Esophagus muscularis mucosa (tissue), 4 donors: Measurements from ENCODE around the gene DOCK2.

ENCODE experiments used
- EP300 ChIP-seq: sonication (generic); formaldehyde crosslinking; IDR thresholded peaks from one replicate; pipeline ENCODE4 v1.6.1; 2017; ENCODE audit warnings: antibody characterized with exemption
- POLR2AphosphoS5 ChIP-seq, 2 donors: sonication (generic); formaldehyde crosslinking; IDR thresholded peaks; one replicate each; pipeline ENCODE4 v1.6.1; 2017; ENCODE audit warnings: antibody characterized with exemption in 2 of 2
- TF ChIP-seq, protein P1 (sequence below), 3 experiments: fragments of 200-600 bp in 2 of 3; fragments of 450-650 bp in 1 of 3; sonication (generic) in 2 of 3; IDR thresholded peaks; one replicate each; pipeline ENCODE4 v1.5.1; 2017 to 2019; ENCODE audit warnings: antibody characterized with exemption in 3 of 3, mild to moderate bottlenecking in 2 of 3, moderate library complexity in 1 of 3

DNA sequence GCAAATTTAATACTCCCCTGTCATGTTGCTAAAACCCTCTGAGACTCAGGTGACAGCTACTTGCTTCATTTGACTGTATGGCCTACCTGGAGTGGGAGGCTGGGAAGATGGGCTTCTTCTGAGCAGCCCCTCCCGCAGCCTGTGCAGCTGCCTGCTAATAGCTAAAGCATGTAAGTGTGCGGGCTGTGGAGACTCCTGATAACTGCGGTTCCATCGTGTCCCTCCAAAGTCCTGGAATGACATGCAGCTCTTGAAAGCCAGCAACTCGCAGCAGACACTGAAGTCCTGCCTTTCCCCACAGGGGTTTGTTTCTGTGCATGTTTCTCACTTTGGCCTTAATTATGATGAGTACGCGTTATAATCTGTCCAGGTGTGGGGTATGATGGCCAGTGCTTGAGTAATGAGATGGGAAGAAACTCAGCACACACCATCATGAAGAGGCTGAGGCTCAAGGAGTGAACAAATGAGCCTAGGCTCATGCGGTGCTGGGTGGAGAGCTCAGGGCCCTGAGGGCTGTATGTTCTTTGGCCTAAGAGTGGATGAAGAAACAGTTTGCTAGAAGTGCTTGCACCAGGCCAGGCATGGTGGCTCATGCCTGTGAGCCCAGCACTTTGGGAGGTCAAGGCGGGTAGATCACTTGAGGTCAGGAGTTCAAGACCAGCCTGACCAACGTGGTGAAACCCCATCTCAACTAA lies 119.1 kb downstream of the DOCK2 start:
- TF ChIP-seq, protein P1, sequence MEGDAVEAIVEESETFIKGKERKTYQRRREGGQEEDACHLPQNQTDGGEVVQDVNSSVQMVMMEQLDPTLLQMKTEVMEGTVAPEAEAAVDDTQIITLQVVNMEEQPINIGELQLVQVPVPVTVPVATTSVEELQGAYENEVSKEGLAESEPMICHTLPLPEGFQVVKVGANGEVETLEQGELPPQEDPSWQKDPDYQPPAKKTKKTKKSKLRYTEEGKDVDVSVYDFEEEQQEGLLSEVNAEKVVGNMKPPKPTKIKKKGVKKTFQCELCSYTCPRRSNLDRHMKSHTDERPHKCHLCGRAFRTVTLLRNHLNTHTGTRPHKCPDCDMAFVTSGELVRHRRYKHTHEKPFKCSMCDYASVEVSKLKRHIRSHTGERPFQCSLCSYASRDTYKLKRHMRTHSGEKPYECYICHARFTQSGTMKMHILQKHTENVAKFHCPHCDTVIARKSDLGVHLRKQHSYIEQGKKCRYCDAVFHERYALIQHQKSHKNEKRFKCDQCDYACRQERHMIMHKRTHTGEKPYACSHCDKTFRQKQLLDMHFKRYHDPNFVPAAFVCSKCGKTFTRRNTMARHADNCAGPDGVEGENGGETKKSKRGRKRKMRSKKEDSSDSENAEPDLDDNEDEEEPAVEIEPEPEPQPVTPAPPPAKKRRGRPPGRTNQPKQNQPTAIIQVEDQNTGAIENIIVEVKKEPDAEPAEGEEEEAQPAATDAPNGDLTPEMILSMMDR (IDR thresholded peaks at IDR 0.05) = no peak
- no peak for TF ChIP-seq POLR2AphosphoS5 (IDR thresholded peaks at IDR 0.05)
- TF ChIP-seq EP300 = no peak
